Heart right ventricle (tissue), 16 donors: ENCODE measurements around the gene MFSD12. TPM values are rescaled to one million over a fixed set of nuclear protein-coding genes. Genes with fewer than 3 reads are reported as not detected.
A peak's percentile ranks its signal among the peaks of the same experiment; 100 is the strongest.

Source experiments
- ATAC-seq, 8 donors: fragments of 200-7000 bp; cut with Tn5 transposase; one replicate each; pipeline ENCODE4 v1.9.1; 2020; ENCODE audit warnings: mild to moderate bottlenecking in 8 of 8, moderate library complexity in 8 of 8, moderate number of reproducible peaks in 1 of 8
- DNase-seq, 2 donors: peaks; one replicate each; pipeline ENCODE4 v3.0.0-alpha.2; 2020
- H3K27ac ChIP-seq, 10 donors: fragments of 200-600 bp; sonication (generic) in 2 of 10; one replicate each; pipeline versions ENCODE4 v1.5.0 to v1.8.0; 2020 to 2022; ENCODE audit warnings: mild to moderate bottlenecking in 3 of 10
- H3K27me3 ChIP-seq, 7 donors: fragments of 200-600 bp; one replicate each; pipeline ENCODE4 v1.8.0; 2021 to 2022; ENCODE audit warnings: mild to moderate bottlenecking in 2 of 7
- H3K36me3 ChIP-seq, 9 donors: fragments of 200-600 bp; sonication (generic) in 1 of 9; one replicate each; pipeline versions ENCODE4 v1.5.0 to v1.8.0; 2020 to 2022; ENCODE audit warnings: mild to moderate bottlenecking in 2 of 9
- H3K4me1 ChIP-seq, 9 donors: fragments of 200-600 bp; sonication (generic) in 1 of 9; one replicate each; pipeline versions ENCODE4 v1.5.0 to v1.8.0; 2020 to 2022; ENCODE audit warnings: mild to moderate bottlenecking in 4 of 9
- H3K4me3 ChIP-seq, 10 donors: fragments of 200-600 bp; sonication (generic) in 2 of 10; one replicate each; pipeline versions ENCODE4 v1.5.0 to v1.8.0; 2020 to 2022; ENCODE audit warnings: mild to moderate bottlenecking in 7 of 10, moderate library complexity in 2 of 10
- H3K9me3 ChIP-seq, 11 donors: fragments of 200-600 bp in 10 of 11; sonication (generic) in 2 of 11; one replicate each; pipeline versions ENCODE4 v1.5.0 to v1.8.0; 2013 to 2022; ENCODE audit warnings: mild to moderate bottlenecking in 2 of 11, control low read depth in 1 of 11, moderate library complexity in 1 of 11
- CTCF ChIP-seq, 9 donors: fragments of 200-600 bp; sonication (generic) in 2 of 9; IDR thresholded peaks; one replicate each; pipeline versions ENCODE4 v1.5.0 to v1.8.0; 2021 to 2022; ENCODE audit warnings: antibody characterized with exemption in 9 of 9, mild to moderate bottlenecking in 5 of 9, moderate library complexity in 1 of 9
- WGBS, 2 donors: extraction: QIAGEN DNeasy Blood & Tissue Kit; methylation state at CpG; one replicate each; pipeline ENCODE4 v1.1.7; 2013; ENCODE audit warnings: inconsistent platforms in 1 of 2; 5-methylcytosine and 5-hydroxymethylcytosine counted together
- intact Hi-C, 10 donors: fragments of 100-400 bp; cut with DNase I; formaldehyde crosslinking; loops; one replicate each; pipeline versions ENCODE4 v1.11.1 to v1.14.2; 2022
- polyA plus RNA-seq, 2 donors: library from polyadenylated mRNA; stranded (reverse); fragments of 200-250 nt; gene quantifications; one replicate each; pipeline ENCODE4 v1.2.3, GENCODE V29; 2013
- total RNA-seq, 10 donors: library from RNA; stranded (reverse); fragmentation: NEBNext Ultra II Directional in 3 of 10; extraction: Animal tissue kit (Norgen Biotek cat#: 25700) in 3 of 10; gene quantifications; one replicate each; pipeline versions ENCODE4 v1.2.1 to v1.2.4, GENCODE V29; 2021 to 2023
- donor health status: Arrhythmogenic right ventricular cardiomyopathy.
- donor health status: ischemic (EF 13 %, LVEDD 7.1; RV severe dilation, severe dysfunction).
- donor health status: healthy with polysubstance abuse.
- donor health status: DM: no; HTN: yes; CAD: no.
- donor health status: DM: no; HTN: no; CAD: no.
- donor health status: ischemic (EF 25% LVEDD 6.9; RV normal size, moderate dysfunction).
- donor health status: ischemic (EF 25% LVEDD 5.7; RV mildly dilated, moderate dysfunction).
- donor health status: healthy.
- donor health status: DM: yes; HTN: yes; CAD: no.
- donor health status: Ischemic cardiomyopathy.
- donor health status: ischemic (EF 35%, LVEDD 5.7; RV mildly dilated, moderate dysfunction).
- donor health status: nonischemic (EF 11% LVEDD 7.7; RV severe dilation, severe dysfunction).
- donor health status: DM: yes; HTN: yes; CAD: no.
- donor health status: PGD.
- donor health status: ischemic (EF 29% LVEDD 5.4; RV normal size, mild dysfunction).
- donor health status: nonischemic (EF 23%, LVEDD 6.1; RV moderate dilation, normal function).

The MFSD12 gene
- total and polyA plus RNA-seq, 12 donors, result 11.6 to 43.2 (median 22.1) TPM

- Histone ChIP-seq H3K9me3 (no peaks in the 10 kb centered on the region), H3K36me3 (peaks cover 0 to 64% (median 0%) of the 10 kb centered on the region in 9 donors), H3K27ac (no peak overlapping the region), H3K4me3 (no peak overlapping the region), H3K4me1 (peaks cover 0 to 18% (median 0%) of the 10 kb centered on the region in 9 donors), H3K27me3 (no peaks in the 10 kb centered on the region)
- 89 to 90% methylated on average over 15 of the region's 15 CpGs for WGBS, 2 donors
- intact Hi-C loops, result loop anchor here in 7 of 10 donors (5.0 to 10.0 kb wide), 4 partner anchors 67 to 160 kb away; partner anchors contain the start of genes TJP3 (in 4 of the 7) and PIP5K1C (in 3 of the 7)
- DNase-seq (no peak), ATAC-seq (no peak)
- peak; percentile 17 to 62 (median 48) for TF ChIP-seq CTCF (IDR thresholded peaks at IDR 0.05)
These were observed 10.1 kb downstream of the MFSD12 start for GRCh38 chr19:3547301-3547731.

- Histone ChIP-seq H3K9me3 (no peaks in the 10 kb centered on the region), H3K27me3 (no peaks in the 10 kb centered on the region), H3K27ac (no peak overlapping the region), H3K4me3 (no peak overlapping the region), H3K36me3 (peaks cover 0 to 68% (median 0%) of the 10 kb centered on the region in 9 donors), H3K4me1 (peaks cover 0 to 17% (median 0%) of the 10 kb centered on the region in 9 donors)
- ATAC-seq, result no peak
- intact Hi-C loops, result loop anchor here in 7 of 10 donors (5.0 to 10.0 kb wide), 4 partner anchors 69 to 161 kb away; partner anchors contain the start of genes TJP3 (in 4 of the 7) and PIP5K1C (in 3 of the 7)
- WGBS, 2 donors, result 92 to 95% methylated on average over 23 of the region's 23 CpGs
- no peak for TF ChIP-seq CTCF (IDR thresholded peaks at IDR 0.05)
- DNase-seq, result no peak
These were observed 11.3 kb downstream of the MFSD12 start for GRCh38 chr19:3546119-3546518.

- ATAC-seq (no peak), DNase-seq (no peak)
- TF ChIP-seq CTCF (IDR thresholded peaks at IDR 0.05), result no peak
- WGBS, 2 donors, result 81 to 87% methylated on average over 10 of the region's 10 CpGs
- H3K36me3 ChIP-seq, result peaks cover 0 to 63% (median 0%) of the 10 kb centered on the region in 9 donors
- H3K9me3 ChIP-seq, result no peaks in the 10 kb centered on the region
- H3K27ac ChIP-seq, result no peak overlapping the region
- no peak overlapping the region for H3K4me3 ChIP-seq
- intact Hi-C loops, result loop anchor here in 9 of 10 donors (1.0 to 10.0 kb wide), 6 partner anchors 69 to 162 kb away; partner anchors contain the start of genes TJP3 (in 4 of the 9) and PIP5K1C (in 3 of the 9)
- no peaks in the 10 kb centered on the region for H3K27me3 ChIP-seq
- peaks cover 0 to 17% (median 0%) of the 10 kb centered on the region in 9 donors for H3K4me1 ChIP-seq
These were observed 11.7 kb downstream of the MFSD12 start for GRCh38 chr19:3545669-3546034.

GRCh38 chr19:3544742-3545668 lies 12.4 kb downstream of the MFSD12 start:
- intact Hi-C loops, result loop anchor here in 9 of 10 donors (1.0 to 10.0 kb wide), 7 partner anchors 70 to 162 kb away; partner anchors contain the start of genes TJP3 (in 4 of the 9), PIP5K1C (in 3 of the 9) and CACTIN (in 1 of the 9)
- no peaks in the 10 kb centered on the region for H3K27me3 ChIP-seq
- peak; percentile 51 to 72 (median 68) for ATAC-seq

More at GRCh38 chr19:3544742-3545668, 12.4 kb downstream of the MFSD12 start:
- peak; percentile 87 to 98 (median 92) for TF ChIP-seq CTCF (IDR thresholded peaks at IDR 0.05)
- Histone ChIP-seq H3K4me3 (no peak overlapping the region), H3K4me1 (peaks cover 0 to 17% (median 0%) of the 10 kb centered on the region in 9 donors), H3K9me3 (no peaks in the 10 kb centered on the region), H3K27ac (no peak overlapping the region), H3K36me3 (peaks cover 0 to 61% (median 0%) of the 10 kb centered on the region in 9 donors)
- 68 to 69% methylated on average over 29 to 30 of the region's 30 CpGs for WGBS, 2 donors
- DNase-seq, result peak; percentile 64 to 83
